ENCODE data around the gene EFHC2. TPM values are rescaled to one million over a fixed set of nuclear protein-coding genes. Genes with fewer than 3 reads are reported as not detected.
A peak's percentile ranks its signal among the peaks of the same experiment; 100 is the strongest.

Gene EFHC2
- total and polyA plus RNA-seq, 2 of the 8 experiments (the other 6 are each of a cell fraction or from before 2014, with no cell fraction given), result 1.8 to 3.4 TPM

DNA sequence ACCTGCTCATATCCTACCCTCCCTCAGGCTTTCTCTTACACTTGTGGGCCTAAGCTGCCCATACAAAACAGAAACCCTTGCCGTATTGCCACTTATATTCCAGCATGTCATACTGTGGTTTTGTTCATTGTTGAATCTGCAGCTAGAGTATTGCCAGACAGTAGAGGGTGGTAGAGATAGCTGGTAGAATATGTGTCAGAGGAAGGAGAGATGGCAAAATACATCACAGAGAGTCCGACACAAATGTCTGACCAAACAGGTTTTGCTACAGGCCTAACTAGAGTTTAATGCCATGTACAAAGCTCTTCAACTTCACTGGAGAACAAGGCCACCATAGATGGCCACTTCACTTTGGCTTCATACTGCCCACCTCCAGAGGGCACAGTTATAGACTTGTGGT, 160.1 kb downstream of the EFHC2 start:
- H4K20me1 ChIP-seq (replicated peaks in 1 of 2; ENCODE audit: control insufficient read depth in 1 of 2, insufficient read depth in 2 of 2, low read length in 2 of 2), result no peaks in the 10 kb centered on the region
- H2BK20ac ChIP-seq (ENCODE audit: low read length), result no peak overlapping the region
- no peak overlapping the region for H2BK5ac ChIP-seq (ENCODE audit: low read depth, low read length)
- no peaks in the 10 kb centered on the region for H3K23me2 ChIP-seq (ENCODE audit: low read depth, low read length)
- no peak overlapping the region for H3K9ac ChIP-seq (replicated peaks in 1 of 4; ENCODE audit: extremely low read depth in 1 of 4, low read depth in 3 of 4, low read length in 3 of 4)
- WGBS, 2 experiments (ENCODE audit: extremely low coverage in 1 of 2, insufficient coverage in 1 of 2, insufficient read length in 1 of 2, insufficient replicate concordance in 2 of 2, low coverage in 1 of 2, low lambda C conversion rate in 2 of 2, missing lambda C conversion rate in 1 of 2), result 89% methylated on average over 2 of the region's 2 CpGs; no CpG with 5 or more reads in 1 of the 2 experiments
- no peaks in the 10 kb centered on the region for H3K79me2 ChIP-seq (ENCODE audit: control insufficient read depth in 1 of 2, insufficient read depth in 2 of 2, low read length in 2 of 2)
- H3K23ac ChIP-seq (ENCODE audit: insufficient read length), result no peak overlapping the region
- H2BK15ac ChIP-seq (ENCODE audit: low read length), result no peak overlapping the region
- H3K27ac ChIP-seq (ENCODE audit: low read depth, low read length), result no peak overlapping the region
- H2AK5ac ChIP-seq (ENCODE audit: low read depth, low read length), result no peak overlapping the region
- H2AFZ ChIP-seq (ENCODE audit: low read length), result no peak overlapping the region
- ChIA-PET CTCF (ENCODE audit: partially characterized antibody) (interaction anchor here (0.8 kb wide), 1 partner anchor 19 kb away, joined by 4 read pairs; no protein-coding TSS in a partner anchor), POLR2A (ENCODE audit: partially characterized antibody) (no interaction called here)
- H4K5ac ChIP-seq (ENCODE audit: insufficient read length, low read depth, low read length), result no peak overlapping the region
- H3K18ac ChIP-seq (ENCODE audit: extremely low read depth, low read length), result no peak overlapping the region
- no peak overlapping the region for H4K91ac ChIP-seq (replicated peaks; ENCODE audit: insufficient read length, low read length)
- H2BK120ac ChIP-seq (replicated peaks; ENCODE audit: low read depth, low read length), result no peak overlapping the region
- FAIRE-seq (peak; percentile 13), DNase-seq (ENCODE audit: low read depth in 1 of 2, low spot score in 2 of 2) (no peak)
- H3K9me3 ChIP-seq (ENCODE audit: insufficient read depth in 2 of 2, low read depth in 1 of 2, low read length in 1 of 2), result no peaks in the 10 kb centered on the region
- no peaks in the 10 kb centered on the region for H3K4me1 ChIP-seq (replicated peaks in 1 of 4; ENCODE audit: control insufficient read depth in 3 of 4, insufficient read depth in 4 of 4, low read length in 3 of 4)
- H3K4ac ChIP-seq (replicated peaks; ENCODE audit: insufficient read length, low read depth, low read length), result no peak overlapping the region
- no peak overlapping the region for H2BK12ac ChIP-seq (ENCODE audit: low read depth, low read length)
- H3K36me3 ChIP-seq (ENCODE audit: control insufficient read depth in 2 of 4, insufficient read depth in 4 of 4, low read length in 3 of 4), result no peaks in the 10 kb centered on the region
- no peak overlapping the region for H4K8ac ChIP-seq (ENCODE audit: extremely low read depth, insufficient read depth, low read length)
- H3K14ac ChIP-seq (ENCODE audit: insufficient read length), result no peak overlapping the region
- H3K4me3 ChIP-seq (ENCODE audit: extremely low read depth in 1 of 4, insufficient read depth in 2 of 4, low read depth in 3 of 4, low read length in 4 of 4), result no peak overlapping the region
- H3K4me2 ChIP-seq (ENCODE audit: insufficient read depth in 1 of 2, low read depth in 2 of 2, low read length in 2 of 2), result no peak overlapping the region
- no peak overlapping the region for H3K56ac ChIP-seq (replicated peaks; ENCODE audit: insufficient read length, low read depth, low read length)
- TF ChIP-seq YY1 (IDR thresholded peaks at IDR 0.05; ENCODE audit: low read depth, low read length), result no peak
- no peak for TF ChIP-seq BACH1 (IDR thresholded peaks at IDR 0.05; ENCODE audit: low read length)
- no peak for TF ChIP-seq CBX5 (IDR thresholded peaks at IDR 0.05; ENCODE audit: low read depth, low read length)
- no peak for TF ChIP-seq POLR2A (IDR thresholded peaks at IDR 0.05; ENCODE audit: control extremely low read depth in 1 of 2, low read depth in 2 of 2, low read length in 2 of 2)
- TF ChIP-seq, protein P1, sequence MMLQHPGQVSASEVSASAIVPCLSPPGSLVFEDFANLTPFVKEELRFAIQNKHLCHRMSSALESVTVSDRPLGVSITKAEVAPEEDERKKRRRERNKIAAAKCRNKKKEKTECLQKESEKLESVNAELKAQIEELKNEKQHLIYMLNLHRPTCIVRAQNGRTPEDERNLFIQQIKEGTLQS (IDR thresholded peaks at IDR 0.05; ENCODE audit: insufficient read depth, low read depth, low read length), result no peak
- TF ChIP-seq FOSL1 (IDR thresholded peaks at IDR 0.05; ENCODE audit: insufficient read depth, low read depth, low read length), result no peak
- TF ChIP-seq SAP30 (IDR thresholded peaks at IDR 0.05; ENCODE audit: insufficient read depth, insufficient replicate concordance, low read length), result no peak
- no peaks in the 10 kb centered on the region for H3K79me1 ChIP-seq (ENCODE audit: low read depth, low read length)
- no peaks in the 10 kb centered on the region for H3K27me3 ChIP-seq (replicated peaks in 1 of 4; ENCODE audit: control insufficient read depth in 3 of 4, extremely low read depth in 1 of 4, insufficient read depth in 3 of 4, low read length in 3 of 4)
